ENCODE results near the gene NOTUM. TPM values are rescaled to one million over a fixed set of nuclear protein-coding genes. Genes with fewer than 3 reads are reported as not detected.

Gene NOTUM
- total and polyA plus RNA-seq, 2 of the 4 experiments (the other 2 are of a cell fraction) = 0.05 TPM; not detected in 1

GRCh38 chr17:81905424-81905875 lies 55.5 kb downstream of the NOTUM start:
- ATAC-seq (ENCODE audit: low read depth) (no peak), DNase-seq (no peak)
- intact Hi-C loops (cut with micrococcal nuclease) = no loop called here
- Histone ChIP-seq H3K4me1 (ENCODE audit: control insufficient read depth, insufficient read depth, low read length) (peaks cover 6% of the 10 kb centered on the region), H4K91ac (ENCODE audit: insufficient read depth, low read depth, low read length) (no peak overlapping the region), H2AK9ac (replicated peaks; ENCODE audit: low read depth, low read length, poor library complexity) (no peak overlapping the region), H4K5ac (ENCODE audit: low read depth, low read length) (no peak overlapping the region), H3K36me3 (ENCODE audit: control insufficient read depth, insufficient read depth, low read length) (peaks cover 14% of the 10 kb centered on the region; the same call in 1 of the 2 replicates), H3K27ac (ENCODE audit: insufficient read depth, low read length) (no peak overlapping the region), H3K4ac (ENCODE audit: low read depth, low read length) (no peak overlapping the region), H2AFZ (replicated peaks; ENCODE audit: low read length, poor library complexity) (no peak overlapping the region), H3K56ac (ENCODE audit: extremely low read depth, insufficient read depth, low read length) (no peak overlapping the region), H3K79me1 (ENCODE audit: low read depth in 1 of 2, low read length in 2 of 2) (peaks cover 0 to 20% of the 10 kb centered on the region in 2 experiments; a peak in 2 of 4 replicates), H3K9me1 (ENCODE audit: insufficient read depth, low read length) (0 out of 2 replicates have a peak, but pooled peaks cover 7% of the 10 kb centered on the region), H3K9me3 (ENCODE audit: control insufficient read depth, insufficient read depth, low read length) (no peaks in the 10 kb centered on the region), H4K20me1 (ENCODE audit: insufficient read depth, low read length) (peaks cover 12% of the 10 kb centered on the region), H3K14ac (replicated peaks; ENCODE audit: low read depth, low read length) (no peak overlapping the region), H3K18ac (ENCODE audit: low read depth, low read length) (no peak overlapping the region), H3K4me3 (ENCODE audit: insufficient read depth, low read depth, low read length) (no peak overlapping the region), H2AK5ac (ENCODE audit: low read depth, low read length) (no peak overlapping the region), H4K8ac (ENCODE audit: low read depth in 2 of 2, low read length in 2 of 2) (no peak overlapping the region), H3K23ac (ENCODE audit: low read depth, low read length) (no peak overlapping the region), H3K9ac (ENCODE audit: low read depth, low read length) (no peak overlapping the region), H3K4me2 (ENCODE audit: low read depth, low read length) (no peak overlapping the region), H2BK20ac (ENCODE audit: low read depth, low read length) (no peak overlapping the region), H3K27me3 (ENCODE audit: control insufficient read depth, insufficient read depth, low read length) (no peaks in the 10 kb centered on the region), H2BK5ac (ENCODE audit: low read depth, low read length, poor library complexity, severe bottlenecking) (no peak overlapping the region), H2BK15ac (ENCODE audit: low read depth, low read length) (no peak overlapping the region), H2BK120ac (ENCODE audit: low read depth, low read length) (no peak overlapping the region)
- dilution Hi-C loops (cut with HindIII; ENCODE audit: low sequenced_read_pairs, unreplicated experiment) = no loop called here
- ChIA-PET CTCF (no interaction called here), POLR2A (ENCODE audit: unreplicated experiment) (no interaction called here)
- TF ChIP-seq POLR2A (IDR thresholded peaks at IDR 0.05; ENCODE audit: low read depth, low read length) = no peak
- TF ChIP-seq CEBPB (IDR thresholded peaks at IDR 0.05; ENCODE audit: low read depth, low read length) = no peak
- TF ChIP-seq BHLHE40 (IDR thresholded peaks at IDR 0.05; ENCODE audit: low read depth, low read length) = no peak
- TF ChIP-seq NFE2L2 (IDR thresholded peaks at IDR 0.05; ENCODE audit: low read depth, low read length) = no peak
- in situ Hi-C loops (cut with MboI; ENCODE audit: low sequenced_read_pairs) = no loop called here
- no TSS peak for BruUV-seq (replicated peaks)
- 96% methylated on average over 5 of the region's 16 CpGs; no CpG with 5 or more reads in 1 of the 2 experiments for WGBS, 2 experiments (ENCODE audit: extremely low coverage in 2 of 2, insufficient read length in 1 of 2)
